Dermis microvascular lymphatic vessel endothelial cell (primary cell): ENCODE data around the gene HEXD. TPM values are rescaled to one million over a fixed set of nuclear protein-coding genes. Genes with fewer than 3 reads are reported as not detected.

Experiments
- DNase-seq, 2 donors: peaks; one replicate each; pipeline versions ENCODE4 v3.0.0 to v3.0.0-alpha.2; 2010; ENCODE audit warnings: low read depth in 2 of 2
- total RNA-seq: library from RNA; depleted of rRNA; stranded (reverse); fragments of >200 nt; gene quantifications from 2 replicates; pipeline ENCODE4 v1.2.1, GENCODE V29; 2014

Gene HEXD
- total RNA-seq, 1 donor from 2014 or later, result 6.8 TPM

DNA sequence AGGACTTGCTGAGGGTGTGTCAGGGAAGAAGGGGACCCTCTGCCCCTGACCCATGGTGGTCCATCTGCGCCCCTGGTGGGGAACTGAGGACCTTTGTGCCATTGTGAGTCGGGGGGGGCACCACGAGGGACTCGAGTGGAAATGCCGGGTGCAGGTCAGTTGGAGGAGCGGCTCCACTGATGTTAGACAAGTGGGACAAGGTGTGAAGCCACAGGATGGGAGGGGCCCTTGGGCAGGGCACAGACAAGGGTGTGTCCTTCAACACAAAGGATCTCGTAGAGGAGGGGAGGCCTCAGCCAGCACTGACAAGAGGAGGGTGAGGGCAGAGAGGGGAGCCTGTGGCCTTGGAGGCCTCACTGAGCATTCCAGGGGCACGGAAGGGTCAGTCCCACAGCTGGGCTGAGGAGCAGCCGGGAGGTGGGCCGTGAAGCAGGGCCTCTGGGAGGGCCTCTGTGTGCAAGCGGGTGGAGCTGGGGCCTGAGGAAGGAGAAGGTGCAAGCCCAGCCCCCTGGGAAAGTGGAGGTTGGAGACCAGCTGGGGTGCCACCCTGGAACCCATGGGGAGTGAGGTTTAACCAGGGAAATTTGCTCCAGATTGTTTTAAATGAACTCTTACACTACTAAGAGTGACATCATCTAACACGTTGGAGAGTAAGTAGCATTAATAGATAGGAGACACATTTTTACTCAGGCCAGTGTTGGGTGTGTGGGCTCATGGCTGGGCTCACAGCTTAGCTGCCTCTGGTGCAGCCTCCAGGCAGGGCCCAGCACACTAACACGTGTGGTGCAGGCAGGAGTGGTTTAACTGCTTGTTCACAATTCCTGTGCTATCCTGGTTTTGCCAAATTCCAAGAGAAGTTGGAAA is 68.3 kb downstream of the HEXD start:
- DNase-seq, result no peak

DNA sequence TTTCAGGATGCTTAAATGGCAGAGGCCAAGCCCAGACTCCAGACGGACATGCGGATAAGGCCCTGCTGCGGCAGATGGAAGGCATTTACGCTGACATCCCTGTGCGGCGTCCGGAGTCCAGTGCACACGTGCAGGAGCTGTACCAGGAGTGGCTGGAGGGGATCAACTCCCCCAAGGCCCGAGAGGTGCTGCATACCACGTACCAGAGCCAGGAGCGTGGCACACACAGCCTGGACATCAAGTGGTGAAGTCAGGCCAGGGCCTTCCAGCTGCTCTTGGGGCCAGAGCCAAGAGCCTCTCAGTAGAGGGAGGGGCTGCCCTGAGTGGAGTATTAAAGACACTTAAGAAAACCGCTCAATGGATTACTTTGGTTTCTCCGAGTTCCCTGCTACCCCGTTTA is 69.8 kb downstream of the HEXD start:
- no peak for DNase-seq

DNA sequence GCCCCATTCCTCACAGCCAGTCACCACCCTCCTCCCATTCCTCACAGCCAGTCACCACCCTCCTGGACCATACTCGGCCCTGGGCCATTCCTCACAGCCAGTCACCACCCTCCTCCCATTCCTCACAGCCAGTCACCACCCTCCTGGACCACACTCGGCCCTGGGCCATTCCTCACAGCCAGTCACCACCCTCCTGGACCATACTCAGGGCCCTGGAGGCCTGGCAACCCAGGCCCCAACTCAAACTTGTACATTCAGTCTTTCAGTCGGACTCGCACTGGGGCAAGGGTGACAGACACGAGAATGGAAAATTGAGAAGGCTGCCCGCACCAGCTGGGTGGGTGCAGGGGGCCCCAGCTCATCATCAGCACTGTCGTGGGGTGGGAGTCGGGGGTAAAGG is 71.0 kb downstream of the HEXD start:
- DNase-seq, result no peak

DNA sequence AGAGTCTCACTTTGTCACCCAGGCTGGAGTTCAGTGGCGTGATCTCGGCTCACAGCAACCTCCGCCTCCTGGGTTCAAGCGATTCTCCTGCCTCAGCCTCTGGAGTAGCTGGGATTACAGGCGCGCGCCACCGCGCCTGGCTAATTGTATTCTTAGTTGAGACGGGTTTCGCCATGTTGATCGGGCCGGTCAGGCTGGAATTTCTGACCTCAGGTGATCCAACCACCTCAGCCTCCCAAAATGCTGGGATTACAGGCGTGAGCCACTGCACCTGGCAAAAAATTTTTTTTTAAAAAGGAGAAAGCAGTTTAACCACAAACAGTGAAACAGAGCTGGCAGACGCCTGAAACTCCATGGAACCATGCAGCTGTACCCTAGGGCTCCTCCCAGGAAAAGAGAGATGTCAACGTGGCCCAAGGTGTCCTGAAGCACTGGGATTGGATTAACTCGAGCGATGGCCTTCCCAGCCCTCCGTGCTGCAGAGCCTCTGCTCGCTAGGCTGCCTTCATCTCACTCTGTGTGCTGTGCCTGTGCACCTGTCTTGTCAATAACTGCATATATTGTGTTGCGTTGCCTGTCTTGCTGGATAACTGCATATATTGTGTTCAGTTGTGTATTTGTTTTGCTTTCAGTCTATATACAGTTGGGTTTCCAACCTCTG is 71.8 kb downstream of the HEXD start:
- DNase-seq, result no peak

DNA sequence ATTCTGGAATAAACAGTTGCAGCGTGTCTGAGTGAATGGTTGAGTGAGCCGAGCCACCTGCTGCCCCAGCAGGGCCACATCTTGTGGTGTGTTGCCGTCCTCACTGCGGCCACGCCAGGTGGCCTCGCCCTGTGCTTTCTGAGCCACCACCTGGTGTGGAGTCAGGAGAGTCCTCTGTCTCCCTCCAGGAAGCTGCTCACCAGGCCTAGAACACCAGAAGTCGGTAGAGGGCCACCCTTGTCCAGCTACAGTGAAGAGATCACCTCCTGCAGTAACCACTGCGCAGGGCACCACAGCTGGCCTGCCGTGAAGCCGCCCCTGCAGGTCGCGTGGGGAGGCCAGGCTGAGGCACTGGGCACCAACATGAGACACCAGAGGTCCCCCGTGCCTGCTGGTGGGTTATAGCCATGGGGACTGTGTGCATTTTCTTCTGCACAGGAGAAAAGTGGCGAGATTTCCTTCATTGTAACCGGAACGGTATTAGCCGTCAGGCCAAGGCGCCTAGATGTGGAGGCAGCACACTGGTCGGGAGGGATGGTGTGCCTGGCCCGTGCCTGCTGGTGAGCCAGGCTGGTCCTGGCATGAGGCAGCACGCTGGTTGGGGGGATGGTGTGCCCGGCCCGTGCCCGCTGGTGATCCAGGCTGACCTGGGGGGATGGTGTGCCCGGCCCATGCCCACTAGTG is 72.5 kb downstream of the HEXD start:
- no peak for DNase-seq

DNA sequence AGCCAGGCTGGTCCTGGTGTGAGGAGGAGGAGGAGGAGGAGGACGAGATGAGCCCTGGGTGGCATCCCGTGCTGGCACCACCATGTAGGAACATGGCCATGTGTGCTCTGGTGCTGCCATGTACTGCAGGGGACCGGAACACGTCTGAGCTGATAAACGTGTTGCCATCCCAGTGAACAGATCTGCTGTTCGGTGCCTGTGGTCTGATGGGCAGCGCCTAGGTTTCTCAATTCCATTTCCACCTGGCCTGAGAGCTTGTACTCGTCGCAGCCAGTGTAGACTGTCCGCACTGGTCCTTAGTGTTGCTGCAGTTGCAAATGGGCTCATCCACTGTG is 73.0 kb downstream of the HEXD start:
- DNase-seq, result no peak

DNA sequence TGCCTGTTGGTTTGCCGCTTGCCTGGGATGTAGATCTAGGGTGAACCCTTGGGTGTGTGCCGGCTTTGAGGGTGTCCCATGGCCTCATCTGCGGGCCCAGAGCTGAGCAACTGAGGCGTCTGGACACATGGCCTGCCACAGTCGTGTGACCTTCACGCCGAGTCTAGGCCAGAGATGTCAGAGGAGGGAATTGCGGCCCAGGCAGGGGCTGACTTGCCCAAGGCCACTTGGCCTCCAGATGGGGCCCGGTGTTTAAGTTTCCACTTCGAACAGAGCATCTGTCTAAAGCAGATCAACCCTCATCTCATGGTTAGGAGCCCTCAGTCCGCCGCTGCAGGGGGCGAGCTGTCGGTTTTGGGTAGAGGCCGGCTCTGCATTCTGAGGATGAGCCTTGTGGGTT is 73.4 kb downstream of the HEXD start:
- no peak for DNase-seq

Other genes with a start within 250 kb of the HEXD start
- 2.8 and 5.4 TPM in 2 replicates for gene CCDC57, start 205.5 kb upstream of the HEXD start, total RNA-seq
- gene SLC16A3, start 189.3 kb upstream of the HEXD start, total RNA-seq, result 62.3 and 95.6 TPM in 2 replicates
- gene CSNK1D, start 144.6 kb upstream of the HEXD start, total RNA-seq, result 36.1 and 56.0 TPM in 2 replicates
- gene CD7, start 100.7 kb upstream of the HEXD start, total RNA-seq, result not detected in 2 replicates
- 0.26 and 1.9 TPM in 2 replicates for gene SECTM1, start 84.6 kb upstream of the HEXD start, total RNA-seq
- not detected in 2 replicates for gene TEX19, start 59.1 kb upstream of the HEXD start, total RNA-seq
- gene UTS2R, start 46.6 kb upstream of the HEXD start, total RNA-seq, result not detected in 2 replicates
- 24.1 and 25.9 TPM in 2 replicates for gene OGFOD3, start 239 bp downstream of the HEXD start, total RNA-seq
- gene CYBC1, start 32.4 kb downstream of the HEXD start, total RNA-seq, result 30.6 and 58.8 TPM in 2 replicates
- gene NARF, start 40.4 kb downstream of the HEXD start, total RNA-seq, result 56.0 and 123 TPM in 2 replicates
- gene FOXK2, start 101.4 kb downstream of the HEXD start, total RNA-seq, result 18.0 and 29.8 TPM in 2 replicates
- 51.0 and 74.8 TPM in 2 replicates for gene WDR45B, start 230.1 kb downstream of the HEXD start, total RNA-seq